Kidney (tissue), 14 donors: ENCODE data around the gene SMIM15. TPM values are rescaled to one million over a fixed set of nuclear protein-coding genes. Genes with fewer than 3 reads are reported as not detected.
A peak's percentile ranks its signal among the peaks of the same experiment; 100 is the strongest.

Experiments used
- DNase-seq, 5 donors: peaks; one replicate each; pipeline ENCODE4 v3.0.0-alpha.2; 2013 to 2020
- FAIRE-seq: peaks from 2 replicates; lab custom pipeline; 2012; peaks lifted over from hg19 to GRCh38; lab: Jason Lieb, UNC
- H3K27ac ChIP-seq, 2 donors: one replicate each; pipeline ENCODE4 v1.7.0; 2013; ENCODE audit warnings: low read depth in 2 of 2, low read length in 2 of 2, inconsistent platforms in 1 of 2
- H3K27me3 ChIP-seq: one replicate; pipeline ENCODE4 v1.7.1; 2013; ENCODE audit warnings: low read length, inconsistent platforms; ENCODE audit not compliant: control insufficient read depth, insufficient read depth
- H3K36me3 ChIP-seq, 3 donors: one replicate each; pipeline versions ENCODE4 v1.7.0 to v1.7.1; 2013; ENCODE audit warnings: low read length in 3 of 3, control low read depth in 1 of 3, inconsistent platforms in 1 of 3; ENCODE audit not compliant: insufficient read depth in 3 of 3, control insufficient read depth in 2 of 3
- H3K4me1 ChIP-seq, 3 donors: one replicate each; pipeline versions ENCODE4 v1.7.0 to v1.7.1; 2013; ENCODE audit warnings: low read length in 3 of 3, inconsistent platforms in 1 of 3, low read depth in 1 of 3; ENCODE audit not compliant: control insufficient read depth in 2 of 3, insufficient read depth in 2 of 3
- H3K4me3 ChIP-seq, 3 donors: one replicate each; pipeline versions ENCODE4 v1.7.0 to v1.8.1; 2013; ENCODE audit warnings: low read length in 3 of 3, control low read depth in 1 of 3, inconsistent platforms in 1 of 3
- H3K9ac ChIP-seq, 3 donors: one replicate each; pipeline versions ENCODE4 v1.7.0 to v1.7.1; 2013; ENCODE audit warnings: low read length in 3 of 3, control low read depth in 1 of 3, inconsistent platforms in 1 of 3
- H3K9me3 ChIP-seq, 3 donors: one replicate each; pipeline versions ENCODE4 v1.7.0 to v1.7.1; 2013; ENCODE audit warnings: low read length in 3 of 3, control low read depth in 1 of 3, inconsistent platforms in 1 of 3; ENCODE audit not compliant: control insufficient read depth in 2 of 3, insufficient read depth in 1 of 3
- CTCF ChIP-seq: IDR thresholded peaks from 3 replicates; pipeline ENCODE4 v1.5.1; 2012; ENCODE audit warnings: mild to moderate bottlenecking, moderate library complexity, borderline replicate concordance; ENCODE audit not compliant: insufficient read depth; ENCODE audit errors: extremely low read depth
- intact Hi-C: fragments of 100-400 bp; cut with DNase I; formaldehyde crosslinking; loops from one replicate; pipeline ENCODE4 v1.11.1; 2022
- polyA plus RNA-seq: library from polyadenylated mRNA; stranded (reverse); fragments of 350-450 nt; fragmentation: Illumina TruSeq; extraction: RNeasy Lipid Tissue Mini Kit (QIAGEN cat#74804); gene quantifications from one replicate; pipeline ENCODE4 v1.2.3, GENCODE V29; 2014; ENCODE audit warnings: low read depth, low replicate concordance; ENCODE audit not compliant: insufficient read depth
- total RNA-seq: library from RNA; stranded (reverse); fragmentation: NEBNext Ultra II Directional; extraction: Animal tissue kit (Norgen Biotek cat#: 25700); gene quantifications from one replicate; pipeline ENCODE4 v1.2.1, GENCODE V29; 2021
- donor health status: control.
- donor health status: control.
- donor health status: control.
- donor health status: control.
- donor health status: control.
- donor health status: DM: yes; HTN: yes; CAD: no.
- donor health status: Normal renal cell carcinoma (clear cell type).

SMIM15 gene
- total and polyA plus RNA-seq, 2 donors from 2014 or later: 32.0 to 68.1 TPM

DNA sequence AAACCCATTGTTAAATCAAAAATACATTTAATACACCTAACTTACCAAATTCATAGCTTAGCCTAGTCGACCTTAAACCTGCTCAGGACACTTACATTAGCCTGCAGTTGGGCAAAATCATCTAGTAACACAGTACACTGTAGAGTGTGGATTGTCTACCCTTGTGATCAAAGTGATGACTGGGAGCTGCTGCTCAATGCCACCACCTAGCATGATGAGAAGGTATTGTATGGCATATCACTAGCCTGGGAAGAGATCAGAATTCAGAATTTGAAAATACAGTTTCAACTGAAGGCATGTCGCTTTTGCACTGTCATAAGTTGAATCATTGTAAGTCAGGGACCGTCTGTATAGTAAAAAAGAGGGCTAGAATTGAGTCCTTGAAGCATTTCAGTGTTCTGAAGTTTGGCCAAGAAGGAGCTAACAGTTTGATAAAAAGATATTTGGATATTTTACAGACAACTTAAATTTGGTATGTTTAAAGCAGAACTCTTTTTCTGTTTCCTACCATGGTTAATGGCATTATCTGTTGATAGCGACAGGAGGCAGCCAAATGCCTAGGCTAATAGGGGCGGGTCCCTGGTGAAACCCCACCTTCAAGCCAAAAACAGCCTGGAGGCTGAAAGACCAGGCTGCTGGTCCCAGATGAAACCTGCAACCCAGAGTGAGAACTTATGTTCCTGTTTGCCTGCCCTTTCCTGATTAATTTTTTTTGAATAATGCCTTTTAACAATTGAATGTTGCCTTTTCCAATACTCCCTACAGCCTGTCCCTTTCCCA lies 23.0 kb downstream of the SMIM15 start:
- intact Hi-C loops: no loop called here
- H3K36me3 ChIP-seq: no peaks in the 10 kb centered on the region
- no peak for TF ChIP-seq CTCF
- H3K4me3 ChIP-seq: no peak overlapping the region
- FAIRE-seq (no peak), DNase-seq (peak in 1 of 5 donors; percentile 12)
- H3K27me3 ChIP-seq: no peaks in the 10 kb centered on the region
- H3K9ac ChIP-seq: no peak overlapping the region
- no peak overlapping the region for H3K27ac ChIP-seq
- H3K4me1 ChIP-seq: no peaks in the 10 kb centered on the region
- H3K9me3 ChIP-seq: no peaks in the 10 kb centered on the region

- no peaks in the 10 kb centered on the region for H3K9me3 ChIP-seq
- H3K9ac ChIP-seq: no peak overlapping the region
- DNase-seq: no peak
- no peaks in the 10 kb centered on the region for H3K36me3 ChIP-seq
- H3K4me3 ChIP-seq: no peak overlapping the region
- intact Hi-C loops: no loop called here
- no peaks in the 10 kb centered on the region for H3K27me3 ChIP-seq
- TF ChIP-seq CTCF: no peak
- no peak overlapping the region for H3K27ac ChIP-seq
- FAIRE-seq: no peak
- H3K4me1 ChIP-seq: no peaks in the 10 kb centered on the region
These were observed 24.4 kb downstream of the SMIM15 start for GRCh38 chr5:61137835-61138234.

- FAIRE-seq (no peak), DNase-seq (no peak)
- intact Hi-C loops: no loop called here
- Histone ChIP-seq H3K9ac (no peak overlapping the region), H3K9me3 (no peaks in the 10 kb centered on the region), H3K27ac (no peak overlapping the region), H3K4me3 (no peak overlapping the region), H3K4me1 (no peaks in the 10 kb centered on the region), H3K36me3 (no peaks in the 10 kb centered on the region), H3K27me3 (no peaks in the 10 kb centered on the region)
- TF ChIP-seq CTCF: no peak
These were observed 29.7 kb downstream of the SMIM15 start for GRCh38 chr5:61132559-61132958.
